ENCODE measurements around the gene MYH4. TPM values are rescaled to one million over a fixed set of nuclear protein-coding genes. Genes with fewer than 3 reads are reported as not detected.

MYH4 gene
- polyA plus RNA-seq, 2 of the 4 experiments (the other 2 are of a cell fraction), result not detected

- no peak overlapping the region for H3K4me2 ChIP-seq
- FAIRE-seq (no peak), ATAC-seq (peak in 1 of 2 experiments; percentile 21; a peak in 1 of 6 replicates), DNase-seq (ENCODE audit: low read depth in 1 of 2, low spot score in 1 of 2) (no peak)
- 8% methylated on average over 7 of the region's 7 CpGs for WGBS (ENCODE audit: missing lambda C conversion rate)
- no peak overlapping the region for H3K4me3 ChIP-seq
- no peak overlapping the region for H3K27ac ChIP-seq
- POLR2A ChIA-PET, result no interaction called here
- H3K4me1 ChIP-seq, result no peaks in the 10 kb centered on the region
- CTCF ChIA-PET, result no interaction called here
- no peak for TF ChIP-seq FOSL2 (IDR thresholded peaks at IDR 0.05)
- TF ChIP-seq FOSL2 (CRISPR knock-in tag; IDR thresholded peaks at IDR 0.05), result peak; percentile 33; the same call in 1 of the 2 replicates
- no peak for TF ChIP-seq RARB (CRISPR knock-in tag; IDR thresholded peaks at IDR 0.05)
- H3K9me3 ChIP-seq, result no peaks in the 10 kb centered on the region
These were observed 46.7 kb upstream of the MYH4 start for GRCh38 chr17:10516065-10516464.

DNA sequence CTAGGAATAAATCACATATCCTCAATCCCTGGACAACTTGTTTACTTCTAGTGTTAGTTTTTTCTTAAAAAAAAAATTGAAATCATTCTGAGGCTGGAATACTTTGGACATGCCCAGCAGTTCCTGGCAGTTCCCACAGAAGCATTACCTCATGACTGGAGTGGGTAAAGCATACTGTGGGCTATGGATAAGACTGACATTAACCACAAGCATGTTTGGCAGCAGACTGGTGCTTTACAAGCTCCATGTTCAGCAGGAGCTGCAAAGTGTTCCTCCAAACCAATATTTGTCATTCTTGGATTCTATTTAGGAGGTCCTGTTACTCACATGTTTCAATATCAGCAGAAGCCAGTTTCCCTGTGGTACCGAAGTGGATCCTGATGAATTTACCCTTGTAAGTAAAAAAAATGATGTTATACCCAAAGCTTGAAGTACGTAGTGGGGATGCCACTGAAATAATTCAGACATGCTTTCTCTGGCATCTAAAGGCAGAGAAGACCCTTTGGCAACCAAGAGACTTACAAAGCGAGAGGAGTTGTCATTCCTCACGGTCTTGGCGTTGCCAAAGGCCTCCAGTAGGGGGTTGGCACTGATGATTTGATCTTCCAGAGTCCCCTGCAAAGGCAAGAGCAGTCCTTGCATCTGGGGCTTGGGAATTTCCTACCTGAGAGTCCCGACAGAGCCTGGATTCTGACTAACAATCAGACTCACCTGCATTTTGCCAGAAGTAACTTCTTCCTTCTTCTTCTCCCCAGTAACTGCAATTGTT lies 44.1 kb upstream of the MYH4 start:
- FAIRE-seq, result no peak

DNA sequence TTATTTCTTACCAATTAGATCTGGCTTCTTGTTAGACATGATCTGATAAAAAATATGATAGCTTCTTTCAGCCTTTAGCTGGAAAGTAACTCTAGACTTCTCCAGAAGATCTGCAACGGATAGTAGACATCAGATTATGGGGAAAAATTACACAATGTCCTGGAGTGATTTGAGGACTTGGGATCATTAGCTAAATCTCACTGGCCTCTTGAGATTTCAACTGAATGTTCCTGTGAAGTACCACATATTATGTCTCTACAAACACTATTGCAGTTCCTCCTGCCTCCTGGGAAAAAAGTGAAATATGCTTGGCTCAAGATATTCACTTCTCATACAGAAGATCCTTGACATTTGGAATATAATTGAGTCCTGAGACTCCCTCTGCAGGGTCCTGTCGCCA lies 43.5 kb upstream of the MYH4 start:
- H3K4me2 ChIP-seq, result no peak overlapping the region
- H3K9me3 ChIP-seq, result no peaks in the 10 kb centered on the region
- ChIA-PET POLR2A (no interaction called here), CTCF (interaction anchor here (0.6 to 1.1 kb wide), 2 partner anchors 187 to 188 kb away, joined by 3 read pairs; no protein-coding TSS in a partner anchor)
- WGBS (ENCODE audit: missing lambda C conversion rate), result 0% methylated on average over 2 of the region's 2 CpGs
- no peak overlapping the region for H3K4me3 ChIP-seq
- no peak overlapping the region for H3K27ac ChIP-seq
- H3K4me1 ChIP-seq, result no peaks in the 10 kb centered on the region
- ATAC-seq (no peak), FAIRE-seq (peak; percentile 59), DNase-seq (ENCODE audit: low read depth in 1 of 2, low spot score in 1 of 2) (no peak)
- TF ChIP-seq CEBPB (IDR thresholded peaks at IDR 0.05), result no peak
- no peak for TF ChIP-seq CHD2 (IDR thresholded peaks at IDR 0.05; ENCODE audit: low read length, partially characterized antibody)
- no peak for TF ChIP-seq NFE2L2 (conservative IDR thresholded peaks at IDR 0.05; ENCODE audit: low read length)
- no peak for TF ChIP-seq FOXS1 (CRISPR knock-in tag; IDR thresholded peaks at IDR 0.05)
- TF ChIP-seq, protein P1, sequence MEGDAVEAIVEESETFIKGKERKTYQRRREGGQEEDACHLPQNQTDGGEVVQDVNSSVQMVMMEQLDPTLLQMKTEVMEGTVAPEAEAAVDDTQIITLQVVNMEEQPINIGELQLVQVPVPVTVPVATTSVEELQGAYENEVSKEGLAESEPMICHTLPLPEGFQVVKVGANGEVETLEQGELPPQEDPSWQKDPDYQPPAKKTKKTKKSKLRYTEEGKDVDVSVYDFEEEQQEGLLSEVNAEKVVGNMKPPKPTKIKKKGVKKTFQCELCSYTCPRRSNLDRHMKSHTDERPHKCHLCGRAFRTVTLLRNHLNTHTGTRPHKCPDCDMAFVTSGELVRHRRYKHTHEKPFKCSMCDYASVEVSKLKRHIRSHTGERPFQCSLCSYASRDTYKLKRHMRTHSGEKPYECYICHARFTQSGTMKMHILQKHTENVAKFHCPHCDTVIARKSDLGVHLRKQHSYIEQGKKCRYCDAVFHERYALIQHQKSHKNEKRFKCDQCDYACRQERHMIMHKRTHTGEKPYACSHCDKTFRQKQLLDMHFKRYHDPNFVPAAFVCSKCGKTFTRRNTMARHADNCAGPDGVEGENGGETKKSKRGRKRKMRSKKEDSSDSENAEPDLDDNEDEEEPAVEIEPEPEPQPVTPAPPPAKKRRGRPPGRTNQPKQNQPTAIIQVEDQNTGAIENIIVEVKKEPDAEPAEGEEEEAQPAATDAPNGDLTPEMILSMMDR (IDR thresholded peaks at IDR 0.05), result no peak
- no peak for TF ChIP-seq ZSCAN20 (CRISPR knock-in tag; IDR thresholded peaks at IDR 0.05)
- no peak for TF ChIP-seq HOXB13 (CRISPR knock-in tag; IDR thresholded peaks at IDR 0.05; ENCODE audit: low read depth)
- TF ChIP-seq E2F6 (IDR thresholded peaks at IDR 0.05; ENCODE audit: borderline replicate concordance, low read depth), result no peak
- no peak for TF ChIP-seq ATOH8 (CRISPR knock-in tag; IDR thresholded peaks at IDR 0.05; ENCODE audit: low read depth)
- no peak for TF ChIP-seq MAX (IDR thresholded peaks at IDR 0.05)
- no peak for TF ChIP-seq ZC3H11A (IDR thresholded peaks at IDR 0.05)
- no peak for TF ChIP-seq MYC (IDR thresholded peaks at IDR 0.05; ENCODE audit: borderline replicate concordance, low read length)
- no peak for TF ChIP-seq NR3C1 (IDR thresholded peaks at IDR 0.05)

More for the DNA sequence above, 44.1 kb upstream of the MYH4 start:
- ATAC-seq (peak; percentile 64 to 71; a peak in 5 of 6 replicates), DNase-seq (ENCODE audit: low read depth in 1 of 2, low spot score in 1 of 2) (no peak)
- CTCF ChIA-PET, result interaction anchor here (1.1 kb wide), 2 partner anchors 20 to 188 kb away, joined by 3 read pairs; no protein-coding TSS in a partner anchor
- no peaks in the 10 kb centered on the region for H3K4me1 ChIP-seq
- no peak overlapping the region for H3K4me2 ChIP-seq
- POLR2A ChIA-PET, result no interaction called here
- WGBS (ENCODE audit: missing lambda C conversion rate), result 0% methylated on average over 6 of the region's 6 CpGs
- H3K4me3 ChIP-seq, result no peak overlapping the region
- H3K27ac ChIP-seq, result no peak overlapping the region
- no peaks in the 10 kb centered on the region for H3K9me3 ChIP-seq
- TF ChIP-seq, protein P2, sequence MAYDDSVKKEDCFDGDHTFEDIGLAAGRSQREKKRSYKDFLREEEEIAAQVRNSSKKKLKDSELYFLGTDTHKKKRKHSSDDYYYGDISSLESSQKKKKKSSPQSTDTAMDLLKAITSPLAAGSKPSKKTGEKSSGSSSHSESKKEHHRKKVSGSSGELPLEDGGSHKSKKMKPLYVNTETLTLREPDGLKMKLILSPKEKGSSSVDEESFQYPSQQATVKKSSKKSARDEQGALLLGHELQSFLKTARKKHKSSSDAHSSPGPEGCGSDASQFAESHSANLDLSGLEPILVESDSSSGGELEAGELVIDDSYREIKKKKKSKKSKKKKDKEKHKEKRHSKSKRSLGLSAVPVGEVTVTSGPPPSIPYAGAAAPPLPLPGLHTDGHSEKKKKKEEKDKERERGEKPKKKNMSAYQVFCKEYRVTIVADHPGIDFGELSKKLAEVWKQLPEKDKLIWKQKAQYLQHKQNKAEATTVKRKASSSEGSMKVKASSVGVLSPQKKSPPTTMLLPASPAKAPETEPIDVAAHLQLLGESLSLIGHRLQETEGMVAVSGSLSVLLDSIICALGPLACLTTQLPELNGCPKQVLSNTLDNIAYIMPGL (CRISPR knock-in tag; IDR thresholded peaks at IDR 0.05; ENCODE audit: borderline replicate concordance), result no peak
- TF ChIP-seq MAZ (IDR thresholded peaks at IDR 0.05; ENCODE audit: borderline replicate concordance, low read depth, low read length) (no peak), RARB (CRISPR knock-in tag; IDR thresholded peaks at IDR 0.05) (no peak), SREBF2 (IDR thresholded peaks at IDR 0.05) (no peak), HEYL (CRISPR knock-in tag; IDR thresholded peaks at IDR 0.05) (no peak)
